Mucosa of rectum (tissue), 2 donors: ENCODE measurements around the gene NCBP1.

ENCODE experiments used
- H3K27ac ChIP-seq, 2 donors: one replicate each; pipeline ENCODE4 v1.7.0; 2013; ENCODE audit warnings: inconsistent platforms in 2 of 2, low read depth in 2 of 2, low read length in 2 of 2
- H3K27me3 ChIP-seq, 2 donors: one replicate each; pipeline ENCODE4 v1.7.0; 2013; ENCODE audit warnings: low read length in 2 of 2; ENCODE audit not compliant: control insufficient read depth in 2 of 2, insufficient read depth in 2 of 2
- H3K36me3 ChIP-seq, 2 donors: one replicate each; pipeline ENCODE4 v1.7.0; 2013; ENCODE audit warnings: low read length in 2 of 2; ENCODE audit not compliant: control insufficient read depth in 2 of 2, insufficient read depth in 2 of 2
- H3K4me1 ChIP-seq, 2 donors: one replicate each; pipeline ENCODE4 v1.7.0; 2013; ENCODE audit warnings: low read length in 2 of 2, mild to moderate bottlenecking in 1 of 2; ENCODE audit not compliant: control insufficient read depth in 2 of 2, insufficient read depth in 2 of 2
- H3K4me3 ChIP-seq, 2 donors: one replicate each; pipeline ENCODE4 v1.7.0; 2013; ENCODE audit warnings: low read length in 2 of 2
- H3K9ac ChIP-seq, 2 donors: one replicate each; pipeline ENCODE4 v1.7.0; 2013; ENCODE audit warnings: low read length in 2 of 2, low read depth in 1 of 2, mild to moderate bottlenecking in 1 of 2
- H3K9me3 ChIP-seq, 2 donors: one replicate each; pipeline ENCODE4 v1.7.0; 2013; ENCODE audit warnings: low read length in 2 of 2; ENCODE audit not compliant: control insufficient read depth in 2 of 2
- donor health status: healthy.
- donor health status: Normal muscosa, but diverticular disease.

The NCBP1 gene

GRCh38 chr9:97623946-97624345 lies 9.7 kb upstream of the NCBP1 start:
- Histone ChIP-seq H3K27ac (peak overlapping the region; percentile 21 to 26), H3K9ac (no peak overlapping the region), H3K4me1 (peaks cover 3 to 4% of the 10 kb centered on the region in 2 donors), H3K9me3 (no peaks in the 10 kb centered on the region), H3K4me3 (no peak overlapping the region), H3K36me3 (peaks cover 13 to 14% of the 10 kb centered on the region in 2 donors), H3K27me3 (no peaks in the 10 kb centered on the region)

GRCh38 chr9:97625620-97626019 lies 8.0 kb upstream of the NCBP1 start:
- Histone ChIP-seq H3K27ac (no peak overlapping the region), H3K9ac (no peak overlapping the region), H3K4me3 (no peak overlapping the region), H3K9me3 (no peaks in the 10 kb centered on the region), H3K36me3 (peaks cover 13 to 14% of the 10 kb centered on the region in 2 donors), H3K27me3 (no peaks in the 10 kb centered on the region), H3K4me1 (peaks cover 3 to 4% of the 10 kb centered on the region in 2 donors)

- Histone ChIP-seq H3K4me3 (no peak overlapping the region), H3K4me1 (peaks cover 13 to 14% of the 10 kb centered on the region in 2 donors), H3K9me3 (no peaks in the 10 kb centered on the region), H3K36me3 (peaks cover 8 to 10% of the 10 kb centered on the region in 2 donors), H3K27me3 (no peaks in the 10 kb centered on the region), H3K9ac (no peak overlapping the region), H3K27ac (no peak overlapping the region)
These were observed 6.0 kb upstream of the NCBP1 start for GRCh38 chr9:97627624-97628023.

GRCh38 chr9:97628668-97629067 lies 5.0 kb upstream of the NCBP1 start:
- H3K27me3 ChIP-seq = no peaks in the 10 kb centered on the region

GRCh38 chr9:97629156-97629555 lies 4.5 kb upstream of the NCBP1 start:
- no peak overlapping the region for H3K27ac ChIP-seq
- no peak overlapping the region for H3K4me3 ChIP-seq
- peaks cover 7 to 8% of the 10 kb centered on the region in 2 donors for H3K36me3 ChIP-seq
- peaks cover 10 to 14% of the 10 kb centered on the region in 2 donors for H3K4me1 ChIP-seq
- H3K9me3 ChIP-seq = no peaks in the 10 kb centered on the region
- no peaks in the 10 kb centered on the region for H3K27me3 ChIP-seq
- H3K9ac ChIP-seq = no peak overlapping the region

More at GRCh38 chr9:97628668-97629067, 5.0 kb upstream of the NCBP1 start:
- H3K9me3 ChIP-seq = no peaks in the 10 kb centered on the region
- H3K27ac ChIP-seq = no peak overlapping the region
- peaks cover 13 to 14% of the 10 kb centered on the region in 2 donors for H3K4me1 ChIP-seq
- no peak overlapping the region for H3K4me3 ChIP-seq
- peaks cover 7 to 8% of the 10 kb centered on the region in 2 donors for H3K36me3 ChIP-seq
- no peak overlapping the region for H3K9ac ChIP-seq

GRCh38 chr9:97630591-97630990 lies 3.0 kb upstream of the NCBP1 start:
- Histone ChIP-seq H3K36me3 (peaks cover 2% of the 10 kb centered on the region in 2 donors), H3K4me3 (no peak overlapping the region), H3K27me3 (no peaks in the 10 kb centered on the region), H3K9ac (no peak overlapping the region), H3K27ac (no peak overlapping the region), H3K4me1 (peaks cover 19 to 24% of the 10 kb centered on the region in 2 donors), H3K9me3 (no peaks in the 10 kb centered on the region)

- Histone ChIP-seq H3K9ac (peak overlapping the region; percentile 93 to 99), H3K9me3 (no peaks in the 10 kb centered on the region), H3K4me3 (peak overlapping the region; percentile 93 to 98), H3K4me1 (peaks cover 22 to 27% of the 10 kb centered on the region in 2 donors), H3K27me3 (no peaks in the 10 kb centered on the region), H3K36me3 (no peaks in the 10 kb centered on the region), H3K27ac (peak overlapping the region; percentile 99 to 100)
These were observed 1.2 kb upstream of the NCBP1 start for GRCh38 chr9:97632248-97632984.

GRCh38 chr9:97633859-97634490 lies 354 bp downstream of the NCBP1 start:
- Histone ChIP-seq H3K9me3 (no peaks in the 10 kb centered on the region), H3K4me1 (peaks cover 22 to 23% of the 10 kb centered on the region in 2 donors)

GRCh38 chr9:97635026-97635425 lies 1.4 kb downstream of the NCBP1 start:
- Histone ChIP-seq H3K27ac (no peak overlapping the region), H3K9ac (peak overlapping the region; percentile 54 to 93), H3K36me3 (no peaks in the 10 kb centered on the region), H3K4me3 (peak overlapping the region; percentile 93 to 98), H3K4me1 (peaks cover 22 to 23% of the 10 kb centered on the region in 2 donors), H3K9me3 (no peaks in the 10 kb centered on the region), H3K27me3 (no peaks in the 10 kb centered on the region)

More at GRCh38 chr9:97633859-97634490, 354 bp downstream of the NCBP1 start:
- Histone ChIP-seq H3K36me3 (no peaks in the 10 kb centered on the region), H3K27ac (peak overlapping the region; percentile 99 to 100), H3K27me3 (no peaks in the 10 kb centered on the region), H3K4me3 (peak overlapping the region; percentile 93 to 98), H3K9ac (peak overlapping the region; percentile 93 to 99)

- Histone ChIP-seq H3K9ac (no peak overlapping the region), H3K27ac (no peak overlapping the region), H3K4me1 (peaks cover 18% of the 10 kb centered on the region in 2 donors), H3K4me3 (no peak overlapping the region), H3K36me3 (peaks cover 6 to 11% of the 10 kb centered on the region in 2 donors), H3K27me3 (no peaks in the 10 kb centered on the region), H3K9me3 (no peaks in the 10 kb centered on the region)
These were observed 3.3 kb downstream of the NCBP1 start for GRCh38 chr9:97636903-97637302.
